ENCODE measurements around the gene DTWD1.

DTWD1 gene

GRCh38 chr15:49674370-49674769 is 53.5 kb downstream of the DTWD1 start:
- Histone ChIP-seq H3K9me3 (ENCODE audit: control insufficient read depth, insufficient read depth, low read length) (no peaks in the 10 kb centered on the region), H3K4me2 (ENCODE audit: low read length) (no peak overlapping the region), H4K20me1 (ENCODE audit: control insufficient read depth, insufficient read depth, low read depth, low read length) (no peaks in the 10 kb centered on the region), H3K27me3 (ENCODE audit: control insufficient read depth, low read length) (peaks cover under 1% of the 10 kb centered on the region; the same call in 1 of the 2 replicates), H3K9me2 (replicated peaks; ENCODE audit: control insufficient read depth, low read length) (no peaks in the 10 kb centered on the region), H3K79me2 (ENCODE audit: control insufficient read depth, low read length) (no peaks in the 10 kb centered on the region), H3K4me3 (ENCODE audit: low read length) (no peak overlapping the region), H3K4me1 (ENCODE audit: control insufficient read depth, low read length) (no peaks in the 10 kb centered on the region), H3F3A (ENCODE audit: control insufficient read depth, insufficient read depth) (no peaks in the 10 kb centered on the region), H3K36me3 (ENCODE audit: control insufficient read depth, low read length) (no peaks in the 10 kb centered on the region), H3K27ac (ENCODE audit: low read depth, low read length) (no peak overlapping the region)
- TF ChIP-seq CTCF (IDR thresholded peaks at IDR 0.05; ENCODE audit: low read depth, low read length, poor library complexity, severe bottlenecking) (no peak), EZH2phosphoT487 (IDR thresholded peaks at IDR 0.05; ENCODE audit: borderline replicate concordance, low read length) (no peak)

GRCh38 chr15:49675041-49675440 is 54.2 kb downstream of the DTWD1 start:
- TF ChIP-seq CTCF (IDR thresholded peaks at IDR 0.05; ENCODE audit: low read depth, low read length, poor library complexity, severe bottlenecking): no peak
- no peak for TF ChIP-seq EZH2phosphoT487 (IDR thresholded peaks at IDR 0.05; ENCODE audit: borderline replicate concordance, low read length)
- H3K4me1 ChIP-seq (ENCODE audit: control insufficient read depth, low read length): no peaks in the 10 kb centered on the region
- no peaks in the 10 kb centered on the region for H3F3A ChIP-seq (ENCODE audit: control insufficient read depth, insufficient read depth)
- H3K4me2 ChIP-seq (ENCODE audit: low read length): no peak overlapping the region
- H3K79me2 ChIP-seq (ENCODE audit: control insufficient read depth, low read length): no peaks in the 10 kb centered on the region
- H3K9me3 ChIP-seq (ENCODE audit: control insufficient read depth, insufficient read depth, low read length): no peaks in the 10 kb centered on the region
- H4K20me1 ChIP-seq (ENCODE audit: control insufficient read depth, insufficient read depth, low read depth, low read length): no peaks in the 10 kb centered on the region
- no peaks in the 10 kb centered on the region for H3K36me3 ChIP-seq (ENCODE audit: control insufficient read depth, low read length)
- H3K27me3 ChIP-seq (ENCODE audit: control insufficient read depth, low read length): peaks cover 6% of the 10 kb centered on the region
- H3K4me3 ChIP-seq (ENCODE audit: low read length): no peak overlapping the region
- H3K27ac ChIP-seq (ENCODE audit: low read depth, low read length): no peak overlapping the region
- H3K9me2 ChIP-seq (replicated peaks; ENCODE audit: control insufficient read depth, low read length): no peaks in the 10 kb centered on the region

- no peaks in the 10 kb centered on the region for H3K36me3 ChIP-seq (ENCODE audit: control insufficient read depth, low read length)
- H3K4me1 ChIP-seq (ENCODE audit: control insufficient read depth, low read length): no peaks in the 10 kb centered on the region
- H3K4me2 ChIP-seq (ENCODE audit: low read length): no peak overlapping the region
- H3K9me2 ChIP-seq (replicated peaks; ENCODE audit: control insufficient read depth, low read length): no peaks in the 10 kb centered on the region
- peaks cover 6% of the 10 kb centered on the region for H3K27me3 ChIP-seq (ENCODE audit: control insufficient read depth, low read length)
- no peak for TF ChIP-seq CTCF (IDR thresholded peaks at IDR 0.05; ENCODE audit: low read depth, low read length, poor library complexity, severe bottlenecking)
- TF ChIP-seq EZH2phosphoT487 (IDR thresholded peaks at IDR 0.05; ENCODE audit: borderline replicate concordance, low read length): no peak
- no peaks in the 10 kb centered on the region for H3F3A ChIP-seq (ENCODE audit: control insufficient read depth, insufficient read depth)
- H3K9me3 ChIP-seq (ENCODE audit: control insufficient read depth, insufficient read depth, low read length): no peaks in the 10 kb centered on the region
- no peaks in the 10 kb centered on the region for H4K20me1 ChIP-seq (ENCODE audit: control insufficient read depth, insufficient read depth, low read depth, low read length)
- no peak overlapping the region for H3K27ac ChIP-seq (ENCODE audit: low read depth, low read length)
- H3K79me2 ChIP-seq (ENCODE audit: control insufficient read depth, low read length): no peaks in the 10 kb centered on the region
- H3K4me3 ChIP-seq (ENCODE audit: low read length): no peak overlapping the region
Observed at GRCh38 chr15:49678655-49679054, 57.8 kb downstream of the DTWD1 start.

GRCh38 chr15:49686599-49686998 is 65.8 kb downstream of the DTWD1 start:
- H3K27me3 ChIP-seq (ENCODE audit: control insufficient read depth, low read length): no peaks in the 10 kb centered on the region
- H3K4me1 ChIP-seq (ENCODE audit: control insufficient read depth, low read length): no peaks in the 10 kb centered on the region
- no peaks in the 10 kb centered on the region for H3K9me2 ChIP-seq (replicated peaks; ENCODE audit: control insufficient read depth, low read length)
- no peaks in the 10 kb centered on the region for H3K79me2 ChIP-seq (ENCODE audit: control insufficient read depth, low read length)
- no peaks in the 10 kb centered on the region for H3K9me3 ChIP-seq (ENCODE audit: control insufficient read depth, insufficient read depth, low read length)
- no peak overlapping the region for H3K27ac ChIP-seq (ENCODE audit: low read depth, low read length)
- no peak overlapping the region for H3K4me3 ChIP-seq (ENCODE audit: low read length)
- no peaks in the 10 kb centered on the region for H3F3A ChIP-seq (ENCODE audit: control insufficient read depth, insufficient read depth)
- TF ChIP-seq CTCF (IDR thresholded peaks at IDR 0.05; ENCODE audit: low read depth, low read length, poor library complexity, severe bottlenecking) (no peak), EZH2phosphoT487 (IDR thresholded peaks at IDR 0.05; ENCODE audit: borderline replicate concordance, low read length) (no peak)
- H3K4me2 ChIP-seq (ENCODE audit: low read length): no peak overlapping the region
- H4K20me1 ChIP-seq (ENCODE audit: control insufficient read depth, insufficient read depth, low read depth, low read length): no peaks in the 10 kb centered on the region
- no peaks in the 10 kb centered on the region for H3K36me3 ChIP-seq (ENCODE audit: control insufficient read depth, low read length)
